ENCODE measurements around the gene SLC16A8.

DNA sequence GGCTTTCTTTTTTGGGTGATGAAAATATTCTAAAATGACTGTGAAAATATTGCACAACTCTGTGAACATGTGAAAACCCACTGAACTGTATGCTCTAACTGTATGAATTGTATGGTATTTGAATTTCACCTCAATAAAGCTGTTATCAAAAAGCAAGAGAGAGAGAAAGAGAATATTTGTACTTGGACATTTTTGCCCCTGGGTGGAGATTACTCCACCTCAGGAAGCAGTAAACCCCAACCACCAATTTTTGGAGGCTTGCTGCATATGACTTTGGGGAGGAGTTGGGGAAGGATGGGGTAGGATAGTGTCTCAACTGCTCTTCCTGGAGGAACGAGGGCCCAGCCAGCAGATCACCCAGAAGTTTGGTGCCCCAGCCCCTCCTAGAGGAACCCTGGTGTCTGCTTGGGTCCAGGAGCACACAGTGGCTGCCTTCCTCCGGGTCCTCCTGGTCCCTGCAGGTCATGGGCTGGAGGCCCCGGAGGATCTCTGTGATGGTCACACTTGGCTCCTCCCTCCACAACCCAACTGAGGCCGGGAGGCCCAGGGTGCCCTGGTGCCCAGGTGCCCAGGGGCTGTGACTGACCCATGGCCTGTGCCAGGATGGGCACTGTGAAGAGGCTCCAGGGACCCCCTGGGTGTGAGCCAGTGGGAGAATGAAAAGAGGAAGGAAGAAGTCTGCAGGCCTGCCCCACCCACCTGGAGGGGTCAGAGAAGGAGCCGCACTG lies 42.1 kb downstream of the SLC16A8 start:
- TF ChIP-seq, protein P1, sequence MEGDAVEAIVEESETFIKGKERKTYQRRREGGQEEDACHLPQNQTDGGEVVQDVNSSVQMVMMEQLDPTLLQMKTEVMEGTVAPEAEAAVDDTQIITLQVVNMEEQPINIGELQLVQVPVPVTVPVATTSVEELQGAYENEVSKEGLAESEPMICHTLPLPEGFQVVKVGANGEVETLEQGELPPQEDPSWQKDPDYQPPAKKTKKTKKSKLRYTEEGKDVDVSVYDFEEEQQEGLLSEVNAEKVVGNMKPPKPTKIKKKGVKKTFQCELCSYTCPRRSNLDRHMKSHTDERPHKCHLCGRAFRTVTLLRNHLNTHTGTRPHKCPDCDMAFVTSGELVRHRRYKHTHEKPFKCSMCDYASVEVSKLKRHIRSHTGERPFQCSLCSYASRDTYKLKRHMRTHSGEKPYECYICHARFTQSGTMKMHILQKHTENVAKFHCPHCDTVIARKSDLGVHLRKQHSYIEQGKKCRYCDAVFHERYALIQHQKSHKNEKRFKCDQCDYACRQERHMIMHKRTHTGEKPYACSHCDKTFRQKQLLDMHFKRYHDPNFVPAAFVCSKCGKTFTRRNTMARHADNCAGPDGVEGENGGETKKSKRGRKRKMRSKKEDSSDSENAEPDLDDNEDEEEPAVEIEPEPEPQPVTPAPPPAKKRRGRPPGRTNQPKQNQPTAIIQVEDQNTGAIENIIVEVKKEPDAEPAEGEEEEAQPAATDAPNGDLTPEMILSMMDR (IDR thresholded peaks at IDR 0.05): no peak
- no peak for TF ChIP-seq POLR2A (IDR thresholded peaks at IDR 0.05)
- no peak for TF ChIP-seq POLR2AphosphoS5 (IDR thresholded peaks at IDR 0.05)
- TF ChIP-seq EP300 (IDR thresholded peaks at IDR 0.05): no peak

All from gastroesophageal sphincter (tissue), 3 donors.